ENCODE results near the gene ISX.

The ISX gene
- long read RNA-seq = 0 reads

DNA sequence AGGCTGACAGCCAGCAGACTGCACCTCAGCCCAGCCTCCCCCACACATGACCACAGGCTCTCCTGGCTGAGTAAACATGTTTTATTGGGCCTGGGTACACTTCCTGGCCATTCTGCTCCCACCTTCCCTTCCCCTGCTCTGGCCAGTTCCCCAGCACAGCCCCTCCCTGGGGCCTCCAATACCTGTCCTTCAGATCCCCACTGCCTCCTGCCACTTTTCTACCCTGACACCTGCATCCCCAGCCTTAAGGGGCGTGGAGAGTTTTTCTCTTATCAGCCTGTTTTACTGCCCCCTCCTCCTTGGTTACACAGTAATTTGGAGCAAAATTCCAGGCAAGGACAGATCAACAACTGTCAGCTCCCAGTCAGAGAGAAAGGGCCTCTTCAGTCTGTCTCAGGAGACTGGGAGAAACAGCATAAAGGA, at the start of gene ISX:
Gene ISX (plus strand): TSS at position 363 of the 423 bp plus-strand sequence. CDS start 930 bp downstream, outside the sequence.
- no peak for DNase-seq (ENCODE audit: low read depth in 1 of 2, low spot score in 1 of 2)
- Histone ChIP-seq H3K27me3 (ENCODE audit: insufficient read depth, poor library complexity, severe bottlenecking) (no peaks in the 10 kb centered on the region), H3K27ac (replicated peaks) (no peak within 1 kb of the TSS), H3K4me3 (replicated peaks; ENCODE audit: insufficient read depth, low read length) (no peak within 1 kb of the TSS)
- TF ChIP-seq SPI1 (IDR thresholded peaks at IDR 0.05; ENCODE audit: borderline replicate concordance, low read depth) = no peak
- TF ChIP-seq GABPA (IDR thresholded peaks at IDR 0.05; ENCODE audit: low read depth) = no peak
- TF ChIP-seq, protein P1, sequence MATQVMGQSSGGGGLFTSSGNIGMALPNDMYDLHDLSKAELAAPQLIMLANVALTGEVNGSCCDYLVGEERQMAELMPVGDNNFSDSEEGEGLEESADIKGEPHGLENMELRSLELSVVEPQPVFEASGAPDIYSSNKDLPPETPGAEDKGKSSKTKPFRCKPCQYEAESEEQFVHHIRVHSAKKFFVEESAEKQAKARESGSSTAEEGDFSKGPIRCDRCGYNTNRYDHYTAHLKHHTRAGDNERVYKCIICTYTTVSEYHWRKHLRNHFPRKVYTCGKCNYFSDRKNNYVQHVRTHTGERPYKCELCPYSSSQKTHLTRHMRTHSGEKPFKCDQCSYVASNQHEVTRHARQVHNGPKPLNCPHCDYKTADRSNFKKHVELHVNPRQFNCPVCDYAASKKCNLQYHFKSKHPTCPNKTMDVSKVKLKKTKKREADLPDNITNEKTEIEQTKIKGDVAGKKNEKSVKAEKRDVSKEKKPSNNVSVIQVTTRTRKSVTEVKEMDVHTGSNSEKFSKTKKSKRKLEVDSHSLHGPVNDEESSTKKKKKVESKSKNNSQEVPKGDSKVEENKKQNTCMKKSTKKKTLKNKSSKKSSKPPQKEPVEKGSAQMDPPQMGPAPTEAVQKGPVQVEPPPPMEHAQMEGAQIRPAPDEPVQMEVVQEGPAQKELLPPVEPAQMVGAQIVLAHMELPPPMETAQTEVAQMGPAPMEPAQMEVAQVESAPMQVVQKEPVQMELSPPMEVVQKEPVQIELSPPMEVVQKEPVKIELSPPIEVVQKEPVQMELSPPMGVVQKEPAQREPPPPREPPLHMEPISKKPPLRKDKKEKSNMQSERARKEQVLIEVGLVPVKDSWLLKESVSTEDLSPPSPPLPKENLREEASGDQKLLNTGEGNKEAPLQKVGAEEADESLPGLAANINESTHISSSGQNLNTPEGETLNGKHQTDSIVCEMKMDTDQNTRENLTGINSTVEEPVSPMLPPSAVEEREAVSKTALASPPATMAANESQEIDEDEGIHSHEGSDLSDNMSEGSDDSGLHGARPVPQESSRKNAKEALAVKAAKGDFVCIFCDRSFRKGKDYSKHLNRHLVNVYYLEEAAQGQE (IDR thresholded peaks at IDR 0.05; ENCODE audit: insufficient replicate concordance, low read depth) = no peak
- TF ChIP-seq, protein P2, sequence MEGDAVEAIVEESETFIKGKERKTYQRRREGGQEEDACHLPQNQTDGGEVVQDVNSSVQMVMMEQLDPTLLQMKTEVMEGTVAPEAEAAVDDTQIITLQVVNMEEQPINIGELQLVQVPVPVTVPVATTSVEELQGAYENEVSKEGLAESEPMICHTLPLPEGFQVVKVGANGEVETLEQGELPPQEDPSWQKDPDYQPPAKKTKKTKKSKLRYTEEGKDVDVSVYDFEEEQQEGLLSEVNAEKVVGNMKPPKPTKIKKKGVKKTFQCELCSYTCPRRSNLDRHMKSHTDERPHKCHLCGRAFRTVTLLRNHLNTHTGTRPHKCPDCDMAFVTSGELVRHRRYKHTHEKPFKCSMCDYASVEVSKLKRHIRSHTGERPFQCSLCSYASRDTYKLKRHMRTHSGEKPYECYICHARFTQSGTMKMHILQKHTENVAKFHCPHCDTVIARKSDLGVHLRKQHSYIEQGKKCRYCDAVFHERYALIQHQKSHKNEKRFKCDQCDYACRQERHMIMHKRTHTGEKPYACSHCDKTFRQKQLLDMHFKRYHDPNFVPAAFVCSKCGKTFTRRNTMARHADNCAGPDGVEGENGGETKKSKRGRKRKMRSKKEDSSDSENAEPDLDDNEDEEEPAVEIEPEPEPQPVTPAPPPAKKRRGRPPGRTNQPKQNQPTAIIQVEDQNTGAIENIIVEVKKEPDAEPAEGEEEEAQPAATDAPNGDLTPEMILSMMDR (IDR thresholded peaks at IDR 0.05; ENCODE audit: insufficient read depth, low read length) = no peak
- no peak for TF ChIP-seq POLR2AphosphoS5 (IDR thresholded peaks at IDR 0.05; ENCODE audit: low read depth)

DNA sequence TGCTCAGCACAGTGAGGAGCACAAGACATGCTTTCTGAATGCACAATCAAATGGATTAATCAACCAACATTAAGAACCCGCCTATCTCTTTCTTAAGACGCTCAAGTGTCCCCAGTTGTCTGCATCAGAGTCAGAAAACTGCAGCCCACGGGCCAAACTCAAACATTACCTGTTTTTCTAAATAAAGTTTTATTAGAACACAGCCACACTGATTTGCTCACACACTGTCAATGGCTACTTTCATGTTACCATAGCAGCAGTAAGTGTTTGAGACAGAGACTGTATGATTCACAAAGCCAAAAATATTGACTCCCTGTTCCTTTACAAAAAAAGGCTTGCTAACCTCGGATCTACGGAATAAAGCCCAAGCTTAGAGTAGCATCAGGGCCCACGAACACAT, 49.0 kb upstream of the ISX start:
- no peak overlapping the region for H3K4me3 ChIP-seq (replicated peaks; ENCODE audit: insufficient read depth, low read length)
- H3K27ac ChIP-seq (replicated peaks) = no peak overlapping the region
- no peak for DNase-seq (ENCODE audit: low read depth in 1 of 2, low spot score in 1 of 2)
- H3K27me3 ChIP-seq (ENCODE audit: insufficient read depth, poor library complexity, severe bottlenecking) = no peaks in the 10 kb centered on the region
- no peak for TF ChIP-seq SPI1 (IDR thresholded peaks at IDR 0.05; ENCODE audit: borderline replicate concordance, low read depth)
- TF ChIP-seq, protein P2 (IDR thresholded peaks at IDR 0.05; ENCODE audit: insufficient read depth, low read length) = no peak
- TF ChIP-seq, protein P1 (IDR thresholded peaks at IDR 0.05; ENCODE audit: insufficient replicate concordance, low read depth) = no peak
- TF ChIP-seq POLR2AphosphoS5 (IDR thresholded peaks at IDR 0.05; ENCODE audit: low read depth) = no peak
- no peak for TF ChIP-seq GABPA (IDR thresholded peaks at IDR 0.05; ENCODE audit: low read depth)

DNA sequence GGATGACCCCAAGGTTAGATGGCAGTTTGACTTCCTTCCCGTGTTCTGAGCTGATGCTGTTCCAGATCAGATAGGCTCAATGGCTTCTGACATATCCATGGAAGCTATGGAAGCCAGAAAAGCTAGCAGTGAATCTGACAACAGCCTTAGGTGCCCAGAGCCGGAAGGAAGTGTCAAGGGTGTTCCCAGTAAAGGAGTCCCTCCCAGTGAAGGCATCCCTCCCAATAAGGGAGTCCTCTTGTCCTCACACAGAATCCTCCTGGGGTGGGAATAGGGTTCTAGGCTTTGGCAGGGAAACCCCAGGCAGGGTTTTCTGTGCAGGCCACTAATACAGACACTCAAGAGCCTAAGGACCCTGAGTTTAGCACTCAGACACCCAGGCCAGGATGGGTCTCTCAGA, 47.0 kb upstream of the ISX start:
- no peak overlapping the region for H3K4me3 ChIP-seq (replicated peaks; ENCODE audit: insufficient read depth, low read length)
- TF ChIP-seq, protein P2 (IDR thresholded peaks at IDR 0.05; ENCODE audit: insufficient read depth, low read length) = no peak
- TF ChIP-seq GABPA (IDR thresholded peaks at IDR 0.05; ENCODE audit: low read depth) (0 out of 2 replicates have a peak, but pooled peaks have one; percentile 24), SPI1 (IDR thresholded peaks at IDR 0.05; ENCODE audit: borderline replicate concordance, low read depth) (no peak)
- H3K27me3 ChIP-seq (ENCODE audit: insufficient read depth, poor library complexity, severe bottlenecking) = no peaks in the 10 kb centered on the region
- DNase-seq (ENCODE audit: low read depth in 1 of 2, low spot score in 1 of 2) = no peak
- no peak overlapping the region for H3K27ac ChIP-seq (replicated peaks)

DNA sequence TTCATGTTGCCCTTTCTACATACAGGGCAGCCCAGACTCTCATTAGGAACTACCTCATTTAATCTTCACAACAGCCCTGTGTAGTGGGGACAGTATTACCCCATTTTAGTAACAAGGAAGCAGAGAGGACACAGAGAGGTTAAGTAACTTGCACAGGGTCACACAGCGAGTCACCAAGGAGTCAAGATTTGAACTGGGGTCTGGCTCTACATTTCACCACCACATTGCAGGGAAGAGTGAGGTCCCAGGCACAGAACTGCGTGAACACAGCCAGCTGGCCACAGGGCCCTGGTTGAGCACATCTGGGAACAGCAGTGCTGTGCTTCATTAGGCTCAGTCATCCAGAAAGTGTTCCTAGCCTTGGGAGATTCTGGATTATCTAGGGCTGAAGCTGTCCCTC, 45.4 kb upstream of the ISX start:
- Histone ChIP-seq H3K27ac (replicated peaks) (no peak overlapping the region), H3K4me3 (replicated peaks; ENCODE audit: insufficient read depth, low read length) (no peak overlapping the region), H3K27me3 (ENCODE audit: insufficient read depth, poor library complexity, severe bottlenecking) (no peaks in the 10 kb centered on the region)
- TF ChIP-seq GABPA (IDR thresholded peaks at IDR 0.05; ENCODE audit: low read depth) (no peak), POLR2AphosphoS5 (IDR thresholded peaks at IDR 0.05; ENCODE audit: low read depth) (no peak), SPI1 (IDR thresholded peaks at IDR 0.05; ENCODE audit: borderline replicate concordance, low read depth) (no peak)
- TF ChIP-seq, protein P2 (IDR thresholded peaks at IDR 0.05; ENCODE audit: insufficient read depth, low read length) = no peak
- TF ChIP-seq, protein P1 (IDR thresholded peaks at IDR 0.05; ENCODE audit: insufficient replicate concordance, low read depth) = no peak
- DNase-seq (ENCODE audit: low read depth in 1 of 2, low spot score in 1 of 2) = no peak

Data from HL-60 (cell line).